ENCODE measurements around the gene KIF5A.

KIF5A gene

GRCh38 chr12:57577981-57578758 is 28.3 kb downstream of the KIF5A start:
- Histone ChIP-seq H3K9me3 (ENCODE audit: control insufficient read depth, low read length) (no peaks in the 10 kb centered on the region), H3K4me3 (ENCODE audit: extremely low read depth, insufficient read depth, low read length, poor library complexity, severe bottlenecking) (no peak overlapping the region), H3K36me3 (ENCODE audit: control insufficient read depth, insufficient read depth, low read length) (no peaks in the 10 kb centered on the region), H3K27ac (ENCODE audit: low read depth, low read length, severe bottlenecking) (no peak overlapping the region), H3K4me1 (ENCODE audit: control insufficient read depth, insufficient read depth, low read length, poor library complexity, severe bottlenecking) (no peaks in the 10 kb centered on the region)
- WGBS, 2 experiments (ENCODE audit: insufficient coverage in 2 of 2): 92 to 93% methylated on average over 10 of the region's 12 CpGs

DNA sequence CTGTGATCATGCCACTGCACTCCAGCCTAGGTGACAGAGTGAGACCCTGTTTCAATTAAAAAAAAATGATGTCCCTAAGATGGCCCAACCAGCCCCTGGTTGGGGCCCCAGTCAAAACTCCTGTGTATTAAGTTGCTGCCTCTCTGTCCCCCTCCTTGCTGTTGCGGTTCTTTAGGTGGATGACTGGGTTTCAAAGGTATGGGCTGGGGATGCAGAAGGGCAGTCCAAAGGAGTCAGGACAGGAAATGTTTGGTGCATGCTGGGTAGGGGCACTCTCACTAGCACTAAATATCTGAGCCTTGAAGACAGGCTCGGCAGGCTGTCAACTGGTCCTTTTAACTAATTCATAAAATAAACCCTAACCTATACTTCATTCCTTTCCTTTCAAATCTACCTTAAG is 29.2 kb downstream of the KIF5A start:
- WGBS, 2 experiments (ENCODE audit: insufficient coverage in 2 of 2): 92 to 100% methylated on average over 1 to 2 of the region's 2 CpGs
- Histone ChIP-seq H3K4me1 (ENCODE audit: control insufficient read depth, insufficient read depth, low read length, poor library complexity, severe bottlenecking) (no peaks in the 10 kb centered on the region), H3K27ac (ENCODE audit: low read depth, low read length, severe bottlenecking) (no peak overlapping the region), H3K36me3 (ENCODE audit: control insufficient read depth, insufficient read depth, low read length) (no peaks in the 10 kb centered on the region), H3K4me3 (ENCODE audit: extremely low read depth, insufficient read depth, low read length, poor library complexity, severe bottlenecking) (no peak overlapping the region), H3K9me3 (ENCODE audit: control insufficient read depth, low read length) (no peaks in the 10 kb centered on the region)

GRCh38 chr12:57579677-57580465 is 30.0 kb downstream of the KIF5A start:
- Histone ChIP-seq H3K4me1 (ENCODE audit: control insufficient read depth, insufficient read depth, low read length, poor library complexity, severe bottlenecking) (no peaks in the 10 kb centered on the region), H3K4me3 (ENCODE audit: extremely low read depth, insufficient read depth, low read length, poor library complexity, severe bottlenecking) (no peak overlapping the region), H3K36me3 (ENCODE audit: control insufficient read depth, insufficient read depth, low read length) (no peaks in the 10 kb centered on the region), H3K9me3 (ENCODE audit: control insufficient read depth, low read length) (no peaks in the 10 kb centered on the region), H3K27ac (ENCODE audit: low read depth, low read length, severe bottlenecking) (no peak overlapping the region)
- WGBS, 2 experiments (ENCODE audit: insufficient coverage in 2 of 2): 81 to 93% methylated on average over 3 of the region's 8 CpGs

DNA sequence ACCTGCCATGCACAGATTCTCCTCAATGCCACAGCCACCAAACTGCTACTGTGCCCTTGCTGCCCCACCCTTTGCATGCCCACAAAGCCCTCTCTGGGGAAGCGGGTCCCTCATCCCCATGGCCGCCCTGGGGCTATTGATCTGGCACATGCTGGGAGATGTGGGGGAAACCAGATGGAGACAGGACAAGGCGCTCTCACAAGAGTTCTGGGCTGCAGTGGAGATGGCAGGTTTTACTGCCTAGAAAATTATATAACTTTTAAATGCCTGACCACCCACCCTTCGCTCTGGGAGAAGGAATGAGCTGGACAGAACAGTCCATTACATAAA is 30.6 kb downstream of the KIF5A start:
- Histone ChIP-seq H3K9me3 (ENCODE audit: control insufficient read depth, low read length) (no peaks in the 10 kb centered on the region), H3K36me3 (ENCODE audit: control insufficient read depth, insufficient read depth, low read length) (no peaks in the 10 kb centered on the region), H3K4me1 (ENCODE audit: control insufficient read depth, insufficient read depth, low read length, poor library complexity, severe bottlenecking) (no peaks in the 10 kb centered on the region), H3K27ac (ENCODE audit: low read depth, low read length, severe bottlenecking) (no peak overlapping the region), H3K4me3 (ENCODE audit: extremely low read depth, insufficient read depth, low read length, poor library complexity, severe bottlenecking) (no peak overlapping the region)
- WGBS, 2 experiments (ENCODE audit: insufficient coverage in 2 of 2): 82 to 84% methylated on average over 1 to 2 of the region's 4 CpGs

GRCh38 chr12:57581802-57582201 is 32.0 kb downstream of the KIF5A start:
- H3K36me3 ChIP-seq (ENCODE audit: control insufficient read depth, insufficient read depth, low read length): no peaks in the 10 kb centered on the region

GRCh38 chr12:57582440-57582839 is 32.6 kb downstream of the KIF5A start:
- H3K36me3 ChIP-seq (ENCODE audit: control insufficient read depth, insufficient read depth, low read length): no peaks in the 10 kb centered on the region
- no peak overlapping the region for H3K4me3 ChIP-seq (ENCODE audit: extremely low read depth, insufficient read depth, low read length, poor library complexity, severe bottlenecking)
- H3K9me3 ChIP-seq (ENCODE audit: control insufficient read depth, low read length): no peaks in the 10 kb centered on the region
- H3K4me1 ChIP-seq (ENCODE audit: control insufficient read depth, insufficient read depth, low read length, poor library complexity, severe bottlenecking): no peaks in the 10 kb centered on the region
- no CpG with 5 or more reads among the region's 1 CpG for WGBS, 2 experiments (ENCODE audit: insufficient coverage in 2 of 2)
- H3K27ac ChIP-seq (ENCODE audit: low read depth, low read length, severe bottlenecking): no peak overlapping the region

More at GRCh38 chr12:57581802-57582201, 32.0 kb downstream of the KIF5A start:
- Histone ChIP-seq H3K9me3 (ENCODE audit: control insufficient read depth, low read length) (no peaks in the 10 kb centered on the region), H3K27ac (ENCODE audit: low read depth, low read length, severe bottlenecking) (no peak overlapping the region), H3K4me3 (ENCODE audit: extremely low read depth, insufficient read depth, low read length, poor library complexity, severe bottlenecking) (no peak overlapping the region), H3K4me1 (ENCODE audit: control insufficient read depth, insufficient read depth, low read length, poor library complexity, severe bottlenecking) (no peaks in the 10 kb centered on the region)
- WGBS, 2 experiments (ENCODE audit: insufficient coverage in 2 of 2): no CpG with 5 or more reads among the region's 1 CpG

- Histone ChIP-seq H3K4me3 (ENCODE audit: extremely low read depth, insufficient read depth, low read length, poor library complexity, severe bottlenecking) (no peak overlapping the region), H3K36me3 (ENCODE audit: control insufficient read depth, insufficient read depth, low read length) (no peaks in the 10 kb centered on the region), H3K27ac (ENCODE audit: low read depth, low read length, severe bottlenecking) (no peak overlapping the region), H3K4me1 (ENCODE audit: control insufficient read depth, insufficient read depth, low read length, poor library complexity, severe bottlenecking) (no peaks in the 10 kb centered on the region), H3K9me3 (ENCODE audit: control insufficient read depth, low read length) (no peaks in the 10 kb centered on the region)
- WGBS, 2 experiments (ENCODE audit: insufficient coverage in 2 of 2): 67 to 68% methylated on average over 10 to 12 of the region's 13 CpGs
Observed at GRCh38 chr12:57583008-57583831, 33.4 kb downstream of the KIF5A start.

GRCh38 chr12:57584050-57584449 is 34.2 kb downstream of the KIF5A start:
- H3K36me3 ChIP-seq (ENCODE audit: control insufficient read depth, insufficient read depth, low read length): no peaks in the 10 kb centered on the region
- H3K27ac ChIP-seq (ENCODE audit: low read depth, low read length, severe bottlenecking): no peak overlapping the region
- no peaks in the 10 kb centered on the region for H3K4me1 ChIP-seq (ENCODE audit: control insufficient read depth, insufficient read depth, low read length, poor library complexity, severe bottlenecking)
- no peak overlapping the region for H3K4me3 ChIP-seq (ENCODE audit: extremely low read depth, insufficient read depth, low read length, poor library complexity, severe bottlenecking)
- no peaks in the 10 kb centered on the region for H3K9me3 ChIP-seq (ENCODE audit: control insufficient read depth, low read length)
- no CpG with 5 or more reads among the region's 2 CpGs for WGBS, 2 experiments (ENCODE audit: insufficient coverage in 2 of 2)

DNA sequence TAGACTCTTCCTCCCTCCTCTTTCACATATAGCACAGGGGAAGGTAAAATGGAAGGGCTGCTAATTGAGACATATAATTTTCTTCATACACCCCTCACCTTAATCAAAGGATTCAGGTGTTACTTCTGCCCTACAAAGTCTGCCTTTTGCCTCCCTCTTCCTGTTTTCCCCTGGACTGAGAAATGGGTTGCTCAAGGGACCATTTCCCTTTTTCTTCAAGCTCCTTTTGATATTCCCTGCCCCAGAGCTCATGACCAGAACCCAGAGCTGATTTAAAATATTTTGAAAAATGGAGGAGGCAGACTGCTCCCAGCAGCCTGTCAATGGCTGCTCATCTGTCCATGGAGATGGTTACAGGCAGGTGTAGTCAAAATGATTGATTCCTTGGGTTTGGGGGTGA is 34.8 kb downstream of the KIF5A start:
- Histone ChIP-seq H3K4me3 (ENCODE audit: extremely low read depth, insufficient read depth, low read length, poor library complexity, severe bottlenecking) (no peak overlapping the region), H3K36me3 (ENCODE audit: control insufficient read depth, insufficient read depth, low read length) (no peaks in the 10 kb centered on the region), H3K27ac (ENCODE audit: low read depth, low read length, severe bottlenecking) (no peak overlapping the region), H3K4me1 (ENCODE audit: control insufficient read depth, insufficient read depth, low read length, poor library complexity, severe bottlenecking) (no peaks in the 10 kb centered on the region), H3K9me3 (ENCODE audit: control insufficient read depth, low read length) (no peaks in the 10 kb centered on the region)

- WGBS, 2 experiments (ENCODE audit: insufficient coverage in 2 of 2): 75 to 92% methylated on average over 1 of the region's 2 CpGs
- H3K4me1 ChIP-seq (ENCODE audit: control insufficient read depth, insufficient read depth, low read length, poor library complexity, severe bottlenecking): no peaks in the 10 kb centered on the region
- no peak overlapping the region for H3K27ac ChIP-seq (ENCODE audit: low read depth, low read length, severe bottlenecking)
- H3K4me3 ChIP-seq (ENCODE audit: extremely low read depth, insufficient read depth, low read length, poor library complexity, severe bottlenecking): no peak overlapping the region
- no peaks in the 10 kb centered on the region for H3K9me3 ChIP-seq (ENCODE audit: control insufficient read depth, low read length)
- no peaks in the 10 kb centered on the region for H3K36me3 ChIP-seq (ENCODE audit: control insufficient read depth, insufficient read depth, low read length)
Observed at GRCh38 chr12:57585156-57585555, 35.3 kb downstream of the KIF5A start.
